Adrenal gland (tissue), 12 donors: ENCODE results near the gene HMGB1. TPM values are rescaled to one million over a fixed set of nuclear protein-coding genes. Genes with fewer than 3 reads are reported as not detected.
"Not testable (repeated sequence)": the region's sequence is repeated elsewhere in the genome, so short reads cannot be mapped to it uniquely, and the experiment has no call there.

Experiments used
- DNase-seq, 7 donors: peaks; one replicate each; pipeline ENCODE4 v3.0.0-alpha.2; 2019 to 2020
- H3K27ac ChIP-seq, 5 donors: fragments of 200-600 bp; sonication (generic) in 4 of 5; 1 replicate in 3 of 5; 2 replicates in 2 of 5; pipeline versions ENCODE4 v1.5.1 to v1.8.0; 2016 to 2020; ENCODE audit warnings: mild to moderate bottlenecking in 1 of 5
- H3K27me3 ChIP-seq: fragments of 200-600 bp; 2 replicates; pipeline ENCODE4 v1.8.0; 2021
- H3K36me3 ChIP-seq, 2 donors: fragments of 200-600 bp; replicated peaks in 1 of 2; 1 replicate in 1 of 2; 2 replicates in 1 of 2; pipeline versions ENCODE4 v1.5.1 to v1.8.0; 2018 to 2022
- H3K4me1 ChIP-seq, 2 donors: fragments of 200-600 bp; replicated peaks in 1 of 2; 1 replicate in 1 of 2; 2 replicates in 1 of 2; pipeline versions ENCODE4 v1.5.1 to v1.8.0; 2018 to 2021
- H3K4me3 ChIP-seq, 4 donors: fragments of 200-600 bp; sonication (generic) in 3 of 4; one replicate each; pipeline ENCODE4 v1.5.1; 2016 to 2018
- H3K9me3 ChIP-seq, 3 donors: fragments of 200-600 bp; sonication (generic) in 1 of 3; replicated peaks in 1 of 3; 1 replicate in 2 of 3; 2 replicates in 1 of 3; pipeline versions ENCODE4 v1.5.1 to v1.8.0; 2016 to 2021
- CTCF ChIP-seq, 6 experiments: fragments of 450-650 bp in 4 of 6; fragments of 200-600 bp in 2 of 6; sonication (generic) in 1 of 6; IDR thresholded peaks; 1 replicate in 5 of 6; 2 replicates in 1 of 6; pipeline versions ENCODE4 v1.5.1 to v1.8.0; 2016 to 2021; ENCODE audit warnings: antibody characterized with exemption in 6 of 6, mild to moderate bottlenecking in 2 of 6, moderate library complexity in 1 of 6
- POLR2A ChIP-seq, 2 donors: fragments of 450-650 bp; IDR thresholded peaks; one replicate each; pipeline ENCODE4 v1.6.1; 2017; ENCODE audit warnings: antibody characterized with exemption in 2 of 2, mild to moderate bottlenecking in 2 of 2, moderate library complexity in 1 of 2
- WGBS, 4 donors: extraction: QIAGEN DNeasy Blood & Tissue Kit in 2 of 4; methylation state at CpG; one replicate each; pipeline versions ENCODE4 v1.1.5 to v1.1.7; 2013 to 2017; 5-methylcytosine and 5-hydroxymethylcytosine counted together
- intact Hi-C, 2 donors: fragments of 100-400 bp; cut with DNase I; formaldehyde crosslinking; loops; one replicate each; pipeline versions ENCODE4 v1.14.1 to v1.15.0; 2022 to 2023
- polyA plus RNA-seq, 3 donors: library from polyadenylated mRNA; stranded (reverse); fragments of 200-250 nt in 2 of 3; fragments of 350-450 nt in 1 of 3; fragmentation: Illumina TruSeq in 1 of 3; extraction: RNeasy Lipid Tissue Mini Kit (QIAGEN cat#74804) in 1 of 3; gene quantifications; one replicate each; pipeline ENCODE4 v1.2.3, GENCODE V29; 2013 to 2014
- total RNA-seq, 9 donors: library from RNA; depleted of rRNA in 4 of 9; stranded (reverse); fragments of >200 nt in 4 of 9; fragments of 120-200 nt in 1 of 9; fragmentation: NEBNext Ultra II Directional in 1 of 9; extraction: Animal tissue kit (Norgen Biotek cat#: 25700) in 1 of 9; gene quantifications; one replicate each; pipeline versions ENCODE4 v1.1.0 to v1.2.4, GENCODE V29; 2013 to 2023
- donor health status: healthy with polysubstance abuse.
- donor health status: Bipolar disorder and iron deficiency.
- donor health status: DM: yes; HTN: yes; CAD: no.
- donor health status: DM: no; HTN: no; CAD: no.
- donor health status: DM: no; HTN: no; CAD: no.
- donor health status: DM: yes; HTN: yes; CAD: no.

The HMGB1 gene
- total and polyA plus RNA-seq, 12 donors: 106 to 342 (median 241) TPM

DNA sequence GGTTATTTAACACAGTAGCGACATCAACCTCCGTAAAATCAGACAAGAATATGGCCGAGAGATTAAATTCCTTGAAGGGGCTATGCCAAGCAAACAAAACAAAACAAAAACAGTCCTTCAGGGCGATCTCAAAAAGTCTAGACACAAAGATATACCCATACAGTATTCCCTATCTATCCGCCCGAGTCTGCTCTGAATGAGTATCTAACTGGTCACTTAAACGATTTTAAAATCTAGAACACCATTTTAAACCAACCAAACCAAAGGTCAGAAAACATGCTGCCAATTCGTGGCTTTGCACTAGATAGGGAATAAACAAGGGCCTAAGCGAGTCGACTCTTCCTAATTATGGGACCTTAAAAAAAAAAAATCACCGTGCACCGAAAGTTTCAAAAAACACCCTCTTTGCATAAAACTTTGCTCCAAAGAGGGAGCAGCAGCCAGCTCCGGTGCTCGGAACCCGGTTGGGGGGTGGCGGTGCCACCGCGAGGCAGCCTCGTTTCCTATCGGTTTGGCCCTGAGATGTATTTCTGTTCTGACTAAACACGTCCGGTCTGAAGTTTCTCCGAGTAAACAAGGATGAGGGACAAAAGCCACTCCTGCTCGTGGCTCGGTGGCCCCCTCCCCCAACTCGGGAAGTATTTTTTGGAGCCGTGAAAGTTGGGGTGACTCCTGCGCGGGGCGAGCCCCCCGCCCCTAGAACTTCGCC, 1.8 kb downstream of the HMGB1 start:
- H3K9me3 ChIP-seq: no peaks in the 10 kb centered on the region
- peak in 6 of 7 donors; percentile 71 to 87 (median 77) for DNase-seq

GRCh38 chr13:30461279-30462066, 4.3 kb downstream of the HMGB1 start:
- H3K27ac ChIP-seq: peak overlapping the region in 1 of 5 donors; percentile 20
- H3K4me3 ChIP-seq, DNase-seq, H3K27me3 ChIP-seq, H3K9me3 ChIP-seq: not testable (repeated sequence)
- WGBS, 4 donors: 74 to 82% (median 75%) methylated on average over 3 of the region's 3 CpGs
- peaks cover 23 to 29% of the 10 kb centered on the region in 2 donors for H3K4me1 ChIP-seq
- TF ChIP-seq CTCF (IDR thresholded peaks at IDR 0.05): peak; percentile 25 to 66 (median 54)
- intact Hi-C loops: loop anchor here in 1 of 2 donors (10.0 kb wide), 2 partner anchors 113 to 153 kb away; partner anchors contain the start of gene USPL1
- H3K36me3 ChIP-seq: peaks cover 0 to 14% of the 10 kb centered on the region in 2 donors

More for the DNA sequence above, 1.8 kb downstream of the HMGB1 start:
- H3K4me3 ChIP-seq: peak overlapping the region in 3 of 4 donors; percentile 53 to 82 (median 68)
- H3K27me3 ChIP-seq: no peaks in the 10 kb centered on the region
- 1% methylated on average over 18 to 32 of the region's 32 CpGs for WGBS, 4 donors
- peaks cover 23 to 30% of the 10 kb centered on the region in 2 donors for H3K4me1 ChIP-seq
- H3K27ac ChIP-seq: peak overlapping the region; percentile 92 to 99 (median 98)
- peaks cover 0 to 14% of the 10 kb centered on the region in 2 donors for H3K36me3 ChIP-seq
- TF ChIP-seq POLR2A (IDR thresholded peaks at IDR 0.05) (no peak), CTCF (IDR thresholded peaks at IDR 0.05) (no peak)
- intact Hi-C loops: loop anchor here in 1 of 2 donors (10.0 kb wide), 2 partner anchors 111 to 151 kb away; partner anchors contain the start of gene USPL1

DNA sequence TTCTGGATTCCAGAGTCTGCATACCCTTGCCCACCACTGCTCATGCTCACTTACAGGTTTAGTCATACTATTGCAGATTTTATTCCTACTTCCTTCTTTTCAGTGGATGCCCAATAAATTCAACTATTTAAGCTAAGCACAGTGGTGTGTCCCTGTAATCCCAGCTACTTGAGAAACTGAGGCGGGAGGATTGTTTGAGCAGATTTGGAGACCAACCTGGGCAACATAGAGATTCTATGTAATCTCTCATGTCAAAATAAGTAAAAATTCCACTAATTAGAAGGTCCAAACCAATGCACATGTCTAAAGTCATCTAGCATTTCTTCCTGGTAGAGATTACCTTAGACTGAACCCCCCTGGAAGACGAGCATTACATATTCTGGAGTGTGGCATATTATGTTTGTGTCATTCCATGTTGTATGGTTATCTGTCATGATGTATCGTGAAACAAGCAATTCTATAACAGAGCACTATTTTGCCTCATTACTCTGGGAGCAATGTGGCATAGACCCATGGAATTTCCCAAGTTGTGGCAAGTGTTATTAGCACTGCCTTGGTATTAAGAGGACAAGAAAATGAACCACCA, 8.3 kb downstream of the HMGB1 start:
- DNase-seq: no peak
- TF ChIP-seq CTCF (IDR thresholded peaks at IDR 0.05) (no peak), POLR2A (IDR thresholded peaks at IDR 0.05) (no peak)
- Histone ChIP-seq H3K27ac (no peak overlapping the region), H3K36me3 (peaks cover 0 to 6% of the 10 kb centered on the region in 2 donors), H3K4me3 (no peak overlapping the region), H3K27me3 (no peaks in the 10 kb centered on the region), H3K4me1 (peaks cover 10 to 11% of the 10 kb centered on the region in 2 donors), H3K9me3 (no peaks in the 10 kb centered on the region)
- intact Hi-C loops: loop anchor here in 1 of 2 donors (10.0 kb wide), 1 partner anchor 323 kb away; no protein-coding TSS in a partner anchor
- WGBS, 4 donors: 63 to 82% (median 81%) methylated on average over 3 of the region's 3 CpGs

- TF ChIP-seq POLR2A (IDR thresholded peaks at IDR 0.05) (no peak), CTCF (IDR thresholded peaks at IDR 0.05) (no peak)
- Histone ChIP-seq H3K4me1 (no peaks in the 10 kb centered on the region), H3K9me3 (no peaks in the 10 kb centered on the region), H3K27ac (no peak overlapping the region), H3K36me3 (no peaks in the 10 kb centered on the region), H3K27me3 (no peaks in the 10 kb centered on the region), H3K4me3 (no peak overlapping the region)
- intact Hi-C loops: loop anchor here in 1 of 2 donors (10.0 kb wide), 1 partner anchor 321 kb away; no protein-coding TSS in a partner anchor
- 53 to 69% (median 64%) methylated on average over 3 of the region's 3 CpGs for WGBS, 4 donors
- DNase-seq: no peak
Measured at GRCh38 chr13:30456290-30456689, 9.4 kb downstream of the HMGB1 start.
